Muscle layer of colon (tissue), 2 donors: ENCODE data around the gene SCAANT1.

Experiments used
- H3K27ac ChIP-seq: one replicate; pipeline ENCODE4 v1.7.0; 2013; ENCODE audit warnings: low read depth, mild to moderate bottlenecking, low read length, moderate library complexity
- H3K27me3 ChIP-seq, 2 donors: one replicate each; pipeline ENCODE4 v1.7.0; 2013; ENCODE audit warnings: low read length in 2 of 2, mild to moderate bottlenecking in 2 of 2; ENCODE audit not compliant: insufficient read depth in 2 of 2, control insufficient read depth in 1 of 2
- H3K36me3 ChIP-seq: one replicate; pipeline ENCODE4 v1.7.0; 2013; ENCODE audit warnings: mild to moderate bottlenecking, low read length; ENCODE audit not compliant: insufficient read depth
- H3K4me1 ChIP-seq: one replicate; pipeline ENCODE4 v1.7.0; 2013; ENCODE audit warnings: mild to moderate bottlenecking, low read length; ENCODE audit not compliant: insufficient read depth
- H3K4me3 ChIP-seq, 2 donors: one replicate each; pipeline ENCODE4 v1.7.0; 2013; ENCODE audit warnings: low read length in 2 of 2, low read depth in 1 of 2, mild to moderate bottlenecking in 1 of 2, moderate library complexity in 1 of 2
- H3K9ac ChIP-seq: one replicate; pipeline ENCODE4 v1.7.0; 2013; ENCODE audit warnings: low read length
- H3K9me3 ChIP-seq: one replicate; pipeline ENCODE4 v1.7.0; 2013; ENCODE audit warnings: mild to moderate bottlenecking, low read length
- donor health status: abdominal sarcoma.
- donor health status: Adenocarcinoma of cecum.

The SCAANT1 gene

GRCh38 chr3:63949005-63949404, 36.8 kb upstream of the SCAANT1 start:
- no peak overlapping the region for H3K4me3 ChIP-seq
- no peak overlapping the region for H3K9ac ChIP-seq
- no peaks in the 10 kb centered on the region for H3K27me3 ChIP-seq
- peaks cover 32% of the 10 kb centered on the region for H3K4me1 ChIP-seq
- H3K36me3 ChIP-seq, result no peaks in the 10 kb centered on the region
- H3K27ac ChIP-seq, result no peak overlapping the region
- H3K9me3 ChIP-seq, result no peaks in the 10 kb centered on the region

GRCh38 chr3:63947594-63947993, 35.4 kb upstream of the SCAANT1 start:
- Histone ChIP-seq H3K27me3 (no peaks in the 10 kb centered on the region), H3K36me3 (no peaks in the 10 kb centered on the region), H3K4me3 (no peak overlapping the region), H3K4me1 (peaks cover 32% of the 10 kb centered on the region), H3K27ac (no peak overlapping the region), H3K9me3 (no peaks in the 10 kb centered on the region), H3K9ac (no peak overlapping the region)

GRCh38 chr3:63946753-63947152, 34.6 kb upstream of the SCAANT1 start:
- peaks cover 32% of the 10 kb centered on the region for H3K4me1 ChIP-seq
- H3K27me3 ChIP-seq, result no peaks in the 10 kb centered on the region
- no peak overlapping the region for H3K27ac ChIP-seq
- H3K9ac ChIP-seq, result no peak overlapping the region
- H3K36me3 ChIP-seq, result no peaks in the 10 kb centered on the region
- H3K9me3 ChIP-seq, result no peaks in the 10 kb centered on the region
- H3K4me3 ChIP-seq, result no peak overlapping the region

- H3K27ac ChIP-seq, result no peak overlapping the region
- no peak overlapping the region for H3K9ac ChIP-seq
- no peaks in the 10 kb centered on the region for H3K36me3 ChIP-seq
- H3K27me3 ChIP-seq, result no peaks in the 10 kb centered on the region
- no peaks in the 10 kb centered on the region for H3K9me3 ChIP-seq
- no peak overlapping the region for H3K4me3 ChIP-seq
- H3K4me1 ChIP-seq, result peaks cover 25% of the 10 kb centered on the region
Observed at GRCh38 chr3:63945558-63946096, 33.4 kb upstream of the SCAANT1 start.

GRCh38 chr3:63943678-63944077, 31.5 kb upstream of the SCAANT1 start:
- H3K27ac ChIP-seq, result no peak overlapping the region
- no peaks in the 10 kb centered on the region for H3K9me3 ChIP-seq
- H3K4me3 ChIP-seq, result no peak overlapping the region
- H3K4me1 ChIP-seq, result peaks cover 15% of the 10 kb centered on the region
- no peaks in the 10 kb centered on the region for H3K36me3 ChIP-seq
- H3K27me3 ChIP-seq, result no peaks in the 10 kb centered on the region
- no peak overlapping the region for H3K9ac ChIP-seq

GRCh38 chr3:63942528-63942927, 30.3 kb upstream of the SCAANT1 start:
- Histone ChIP-seq H3K9ac (no peak overlapping the region), H3K4me1 (peaks cover 12% of the 10 kb centered on the region), H3K4me3 (no peak overlapping the region), H3K36me3 (no peaks in the 10 kb centered on the region), H3K9me3 (no peaks in the 10 kb centered on the region), H3K27ac (no peak overlapping the region), H3K27me3 (no peaks in the 10 kb centered on the region)

GRCh38 chr3:63940389-63940757, 28.2 kb upstream of the SCAANT1 start:
- H3K9me3 ChIP-seq, result no peaks in the 10 kb centered on the region
- no peak overlapping the region for H3K9ac ChIP-seq
- no peaks in the 10 kb centered on the region for H3K36me3 ChIP-seq
- H3K27me3 ChIP-seq, result no peaks in the 10 kb centered on the region
- peaks cover 5% of the 10 kb centered on the region for H3K4me1 ChIP-seq
- no peak overlapping the region for H3K27ac ChIP-seq
- no peak overlapping the region for H3K4me3 ChIP-seq

- Histone ChIP-seq H3K27ac (no peak overlapping the region), H3K36me3 (no peaks in the 10 kb centered on the region), H3K27me3 (no peaks in the 10 kb centered on the region), H3K9ac (no peak overlapping the region), H3K9me3 (no peaks in the 10 kb centered on the region), H3K4me3 (no peak overlapping the region), H3K4me1 (peaks cover 4% of the 10 kb centered on the region)
Observed at GRCh38 chr3:63937661-63938651, 25.8 kb upstream of the SCAANT1 start.

- no peak overlapping the region for H3K4me3 ChIP-seq
- peaks cover 12% of the 10 kb centered on the region for H3K4me1 ChIP-seq
- H3K9me3 ChIP-seq, result no peaks in the 10 kb centered on the region
- H3K36me3 ChIP-seq, result no peaks in the 10 kb centered on the region
- H3K27me3 ChIP-seq, result no peaks in the 10 kb centered on the region
- H3K9ac ChIP-seq, result no peak overlapping the region
- H3K27ac ChIP-seq, result no peak overlapping the region
Observed at GRCh38 chr3:63936925-63937324, 24.7 kb upstream of the SCAANT1 start.

- H3K27ac ChIP-seq, result no peak overlapping the region
- H3K27me3 ChIP-seq, result no peaks in the 10 kb centered on the region
- H3K4me3 ChIP-seq, result no peak overlapping the region
- H3K4me1 ChIP-seq, result peaks cover 12% of the 10 kb centered on the region
- H3K9ac ChIP-seq, result no peak overlapping the region
- H3K36me3 ChIP-seq, result no peaks in the 10 kb centered on the region
- no peaks in the 10 kb centered on the region for H3K9me3 ChIP-seq
Observed at GRCh38 chr3:63934041-63934866, 22.1 kb upstream of the SCAANT1 start.

GRCh38 chr3:63933459-63933858, 21.3 kb upstream of the SCAANT1 start:
- no peak overlapping the region for H3K4me3 ChIP-seq
- no peaks in the 10 kb centered on the region for H3K9me3 ChIP-seq
- no peak overlapping the region for H3K27ac ChIP-seq
- no peaks in the 10 kb centered on the region for H3K27me3 ChIP-seq
- H3K4me1 ChIP-seq, result peaks cover 12% of the 10 kb centered on the region
- no peak overlapping the region for H3K9ac ChIP-seq
- no peaks in the 10 kb centered on the region for H3K36me3 ChIP-seq
